GM12892 (cell line): ENCODE results near the gene SNX9.

Source experiments
- POLR2A ChIP-seq: IDR thresholded peaks from 2 replicates; pipeline ENCODE4 v1.6.1; 2011; ENCODE audit warnings: low read depth, low read length, control low read depth
- POLR2AphosphoS5 ChIP-seq: IDR thresholded peaks from 2 replicates; pipeline ENCODE4 v1.6.1; 2011; ENCODE audit warnings: low read depth, low read length, control low read depth
- TAF1 ChIP-seq: IDR thresholded peaks from 2 replicates; pipeline ENCODE4 v1.6.1; 2011; ENCODE audit warnings: low read depth, mild to moderate bottlenecking, control low read depth, low read length, borderline replicate concordance

DNA sequence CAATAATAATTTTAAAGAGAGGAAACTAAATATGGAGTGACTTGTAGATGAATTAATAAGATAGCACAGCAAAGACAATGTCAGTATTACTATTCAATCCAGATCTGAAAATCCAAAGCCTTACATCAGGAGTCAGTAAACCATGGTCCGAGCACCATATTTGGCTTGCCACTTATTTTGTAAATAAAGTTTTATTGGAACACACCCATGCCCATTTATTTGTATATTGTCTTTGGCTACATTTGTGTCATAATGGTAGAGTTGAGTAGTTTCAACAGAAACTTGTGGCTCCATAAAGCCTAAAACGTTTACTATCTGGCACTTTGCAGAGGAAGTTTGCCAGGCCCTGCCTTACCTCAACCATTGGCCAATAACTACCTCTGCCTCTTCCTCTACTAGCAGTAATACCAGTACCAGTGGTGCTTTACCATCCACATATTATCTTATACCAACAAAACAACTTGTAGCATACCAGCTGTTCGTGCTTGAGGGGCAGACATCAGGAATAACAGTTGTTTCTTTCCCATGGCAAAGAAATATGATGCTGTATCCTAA is 106.8 kb downstream of the SNX9 start:
- TF ChIP-seq POLR2A = no peak
- no peak for TF ChIP-seq POLR2AphosphoS5
- no peak for TF ChIP-seq TAF1
